Measurements from ENCODE around the gene METTL24.
A peak's percentile ranks its signal among the peaks of the same experiment; 100 is the strongest.

Gene METTL24

GRCh38 chr6:110271732-110272022, 86.5 kb downstream of the METTL24 start:
- TF ChIP-seq, protein P1, sequence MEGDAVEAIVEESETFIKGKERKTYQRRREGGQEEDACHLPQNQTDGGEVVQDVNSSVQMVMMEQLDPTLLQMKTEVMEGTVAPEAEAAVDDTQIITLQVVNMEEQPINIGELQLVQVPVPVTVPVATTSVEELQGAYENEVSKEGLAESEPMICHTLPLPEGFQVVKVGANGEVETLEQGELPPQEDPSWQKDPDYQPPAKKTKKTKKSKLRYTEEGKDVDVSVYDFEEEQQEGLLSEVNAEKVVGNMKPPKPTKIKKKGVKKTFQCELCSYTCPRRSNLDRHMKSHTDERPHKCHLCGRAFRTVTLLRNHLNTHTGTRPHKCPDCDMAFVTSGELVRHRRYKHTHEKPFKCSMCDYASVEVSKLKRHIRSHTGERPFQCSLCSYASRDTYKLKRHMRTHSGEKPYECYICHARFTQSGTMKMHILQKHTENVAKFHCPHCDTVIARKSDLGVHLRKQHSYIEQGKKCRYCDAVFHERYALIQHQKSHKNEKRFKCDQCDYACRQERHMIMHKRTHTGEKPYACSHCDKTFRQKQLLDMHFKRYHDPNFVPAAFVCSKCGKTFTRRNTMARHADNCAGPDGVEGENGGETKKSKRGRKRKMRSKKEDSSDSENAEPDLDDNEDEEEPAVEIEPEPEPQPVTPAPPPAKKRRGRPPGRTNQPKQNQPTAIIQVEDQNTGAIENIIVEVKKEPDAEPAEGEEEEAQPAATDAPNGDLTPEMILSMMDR (IDR thresholded peaks at IDR 0.05; ENCODE audit: insufficient read depth, low read depth, low read length, missing control alignments) = no peak
- no peak for DNase-seq (ENCODE audit: low read depth)
- H3K4me3 ChIP-seq (ENCODE audit: low read depth, low read length) = no peak overlapping the region

GRCh38 chr6:110270165-110270564, 88.0 kb downstream of the METTL24 start:
- no peak overlapping the region for H3K4me3 ChIP-seq (ENCODE audit: low read depth, low read length)
- TF ChIP-seq, protein P1 (IDR thresholded peaks at IDR 0.05; ENCODE audit: insufficient read depth, low read depth, low read length, missing control alignments) = no peak
- no peak for DNase-seq (ENCODE audit: low read depth)

GRCh38 chr6:110269623-110270022, 88.5 kb downstream of the METTL24 start:
- TF ChIP-seq, protein P1 (IDR thresholded peaks at IDR 0.05; ENCODE audit: insufficient read depth, low read depth, low read length, missing control alignments) = no peak
- no peak overlapping the region for H3K4me3 ChIP-seq (ENCODE audit: low read depth, low read length)
- no peak for DNase-seq (ENCODE audit: low read depth)

DNA sequence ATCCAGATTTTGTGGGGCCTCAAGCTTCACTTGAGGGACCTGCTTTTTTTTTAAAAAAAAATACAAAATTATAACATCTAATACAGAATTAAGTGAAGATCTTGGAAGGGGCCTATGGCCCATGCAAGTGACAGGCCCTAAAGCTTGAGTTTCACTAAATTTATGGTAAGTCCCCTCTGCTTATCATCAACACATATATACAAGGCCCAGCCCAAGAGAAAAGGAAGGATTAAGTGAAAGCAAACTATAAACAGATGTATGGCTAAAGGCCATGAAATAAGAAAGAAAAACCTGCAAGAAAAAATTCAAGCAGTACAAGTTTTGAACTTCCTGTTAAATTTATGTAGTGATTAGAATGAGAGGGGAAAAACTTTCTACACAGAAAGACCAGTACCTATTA, 91.2 kb downstream of the METTL24 start:
- TF ChIP-seq, protein P1 (IDR thresholded peaks at IDR 0.05; ENCODE audit: insufficient read depth, low read depth, low read length, missing control alignments) = no peak
- DNase-seq (ENCODE audit: low read depth) = no peak

DNA sequence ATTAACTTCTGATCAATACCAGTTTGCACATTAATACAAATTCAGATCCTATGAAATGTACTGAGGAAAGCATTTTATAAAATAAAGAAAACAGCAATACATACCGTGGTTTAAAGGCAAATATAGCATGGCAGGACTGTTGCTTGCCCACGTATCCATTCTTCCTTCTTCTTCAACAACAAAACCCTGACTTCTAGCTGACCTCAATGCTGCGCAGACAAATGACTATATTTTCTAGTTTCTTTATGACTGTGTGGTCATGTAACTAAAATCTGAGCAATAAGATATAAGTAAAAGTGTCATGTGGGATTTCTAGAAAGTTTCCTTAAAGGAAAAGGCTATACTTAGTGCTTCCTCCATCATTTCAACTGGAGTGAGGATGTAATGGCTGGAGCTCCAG, 92.9 kb downstream of the METTL24 start:
- no peak overlapping the region for H3K4me3 ChIP-seq (ENCODE audit: low read depth, low read length)
- TF ChIP-seq, protein P1 (IDR thresholded peaks at IDR 0.05; ENCODE audit: insufficient read depth, low read depth, low read length, missing control alignments) = no peak
- peak; percentile 25 for DNase-seq (ENCODE audit: low read depth)

More for the DNA sequence above, 91.2 kb downstream of the METTL24 start:
- no peak overlapping the region for H3K4me3 ChIP-seq (ENCODE audit: low read depth, low read length)

DNA sequence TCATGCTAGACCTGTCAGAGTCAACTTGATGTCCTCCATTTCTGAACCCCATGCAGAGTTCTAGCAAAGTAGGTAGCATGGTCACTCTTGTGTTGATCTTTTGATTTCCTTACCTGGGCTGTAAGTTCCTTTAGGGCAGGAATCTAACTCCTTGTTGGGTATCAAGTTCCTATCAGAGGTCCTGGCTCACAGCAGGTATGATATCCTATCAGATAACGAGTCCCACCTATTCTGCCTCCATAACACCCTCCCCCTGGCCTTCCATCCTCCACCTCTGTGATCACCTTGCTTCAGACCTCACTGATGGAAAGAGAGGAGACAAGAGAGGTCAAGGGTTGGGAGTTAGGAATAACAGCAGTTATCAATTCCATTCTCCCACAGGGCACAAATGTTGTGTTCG, 101.8 kb downstream of the METTL24 start:
- TF ChIP-seq, protein P1 (IDR thresholded peaks at IDR 0.05; ENCODE audit: insufficient read depth, low read depth, low read length, missing control alignments) = no peak
- no peak overlapping the region for H3K4me3 ChIP-seq (ENCODE audit: low read depth, low read length)
- no peak for DNase-seq (ENCODE audit: low read depth)

DNA sequence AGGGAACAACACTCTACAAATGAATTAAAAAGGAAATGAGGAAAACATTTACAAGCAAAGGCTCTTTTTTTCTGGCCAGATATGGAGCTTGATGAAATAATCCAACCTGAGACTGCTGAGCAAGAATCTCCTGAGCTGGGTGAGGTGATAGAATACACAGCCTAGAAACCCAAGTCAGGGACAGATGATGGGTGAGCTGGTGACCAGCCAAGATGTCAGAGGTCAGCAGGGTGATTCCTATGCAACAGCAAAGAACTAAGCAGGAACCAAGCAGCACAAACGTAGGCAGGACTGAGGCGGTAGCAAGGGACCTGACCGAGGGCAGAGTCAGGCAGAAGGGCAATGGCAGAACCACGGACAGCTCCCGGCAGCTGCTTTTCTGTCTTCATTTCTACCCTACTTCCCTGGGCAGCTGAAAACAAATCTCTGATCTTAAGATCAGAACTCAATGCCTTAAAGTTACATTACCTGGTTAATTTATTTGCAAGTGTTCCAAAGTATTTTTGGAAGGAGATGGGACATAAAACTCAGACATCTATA, 102.9 kb downstream of the METTL24 start:
- TF ChIP-seq, protein P1 (IDR thresholded peaks at IDR 0.05; ENCODE audit: insufficient read depth, low read depth, low read length, missing control alignments) = no peak
- DNase-seq (ENCODE audit: low read depth) = peak; percentile 18
- H3K4me3 ChIP-seq (ENCODE audit: low read depth, low read length) = no peak overlapping the region

All from GM12865 (cell line).